Gastroesophageal sphincter (tissue), 3 donors: ENCODE results near the gene POLR2H.

Source experiments
- POLR2AphosphoS5 ChIP-seq: sonication (generic); formaldehyde crosslinking; IDR thresholded peaks from one replicate; pipeline ENCODE4 v1.6.1; 2017; ENCODE audit warnings: antibody characterized with exemption
- TF ChIP-seq, protein P1 (sequence below), 4 experiments: fragments of 200-600 bp in 2 of 4; fragments of 450-650 bp in 2 of 4; sonication (generic) in 1 of 4; IDR thresholded peaks; one replicate each; pipeline ENCODE4 v1.5.1; 2017 to 2019; ENCODE audit warnings: antibody characterized with exemption in 4 of 4, mild to moderate bottlenecking in 2 of 4, moderate library complexity in 2 of 4

DNA sequence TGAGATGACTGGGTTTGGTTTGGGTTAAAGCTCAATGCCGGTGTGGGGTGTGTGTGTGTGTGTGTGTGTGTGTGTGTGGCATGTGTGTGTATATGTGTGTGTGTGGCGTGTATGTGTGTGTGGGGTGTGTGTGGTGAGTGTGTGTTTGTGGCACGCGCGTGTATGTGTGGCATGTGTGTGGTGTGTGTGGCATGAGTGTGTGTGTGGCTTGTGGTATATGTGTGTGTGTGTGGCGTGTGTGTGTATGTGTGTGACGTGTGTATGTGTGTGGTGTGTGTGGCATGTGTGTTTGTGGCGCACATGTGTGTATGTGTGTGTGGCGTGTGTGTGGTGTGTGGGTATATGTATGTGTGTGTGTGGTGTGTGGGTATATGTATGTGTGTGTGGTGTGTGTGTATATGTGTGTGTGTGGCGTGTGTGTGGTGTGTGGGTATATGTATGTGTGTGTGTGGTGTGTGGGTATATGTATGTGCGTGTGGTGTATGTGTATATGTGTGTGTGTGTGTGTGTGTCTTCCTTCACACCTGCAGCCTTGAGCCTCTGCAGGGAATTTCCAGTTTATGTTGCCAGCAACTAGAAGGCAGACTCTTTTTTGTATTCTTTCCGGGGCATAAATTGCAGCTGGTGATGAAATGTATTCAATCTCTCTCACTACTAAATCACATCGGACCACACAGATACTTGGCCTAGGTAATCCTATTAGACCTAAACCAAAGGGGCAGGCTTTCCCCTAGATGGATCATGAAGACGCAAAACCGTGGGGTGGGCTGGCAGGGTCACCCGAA is 53.1 kb downstream of the POLR2H start:
- TF ChIP-seq, protein P1, sequence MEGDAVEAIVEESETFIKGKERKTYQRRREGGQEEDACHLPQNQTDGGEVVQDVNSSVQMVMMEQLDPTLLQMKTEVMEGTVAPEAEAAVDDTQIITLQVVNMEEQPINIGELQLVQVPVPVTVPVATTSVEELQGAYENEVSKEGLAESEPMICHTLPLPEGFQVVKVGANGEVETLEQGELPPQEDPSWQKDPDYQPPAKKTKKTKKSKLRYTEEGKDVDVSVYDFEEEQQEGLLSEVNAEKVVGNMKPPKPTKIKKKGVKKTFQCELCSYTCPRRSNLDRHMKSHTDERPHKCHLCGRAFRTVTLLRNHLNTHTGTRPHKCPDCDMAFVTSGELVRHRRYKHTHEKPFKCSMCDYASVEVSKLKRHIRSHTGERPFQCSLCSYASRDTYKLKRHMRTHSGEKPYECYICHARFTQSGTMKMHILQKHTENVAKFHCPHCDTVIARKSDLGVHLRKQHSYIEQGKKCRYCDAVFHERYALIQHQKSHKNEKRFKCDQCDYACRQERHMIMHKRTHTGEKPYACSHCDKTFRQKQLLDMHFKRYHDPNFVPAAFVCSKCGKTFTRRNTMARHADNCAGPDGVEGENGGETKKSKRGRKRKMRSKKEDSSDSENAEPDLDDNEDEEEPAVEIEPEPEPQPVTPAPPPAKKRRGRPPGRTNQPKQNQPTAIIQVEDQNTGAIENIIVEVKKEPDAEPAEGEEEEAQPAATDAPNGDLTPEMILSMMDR (IDR thresholded peaks at IDR 0.05): no peak
- no peak for TF ChIP-seq POLR2AphosphoS5
